Measurements from ENCODE around the gene USP17L28.
"Not testable (repeated sequence)": the region's sequence is repeated elsewhere in the genome, so short reads cannot be mapped to it uniquely, and the experiment has no call there.

USP17L28 gene, protein sequence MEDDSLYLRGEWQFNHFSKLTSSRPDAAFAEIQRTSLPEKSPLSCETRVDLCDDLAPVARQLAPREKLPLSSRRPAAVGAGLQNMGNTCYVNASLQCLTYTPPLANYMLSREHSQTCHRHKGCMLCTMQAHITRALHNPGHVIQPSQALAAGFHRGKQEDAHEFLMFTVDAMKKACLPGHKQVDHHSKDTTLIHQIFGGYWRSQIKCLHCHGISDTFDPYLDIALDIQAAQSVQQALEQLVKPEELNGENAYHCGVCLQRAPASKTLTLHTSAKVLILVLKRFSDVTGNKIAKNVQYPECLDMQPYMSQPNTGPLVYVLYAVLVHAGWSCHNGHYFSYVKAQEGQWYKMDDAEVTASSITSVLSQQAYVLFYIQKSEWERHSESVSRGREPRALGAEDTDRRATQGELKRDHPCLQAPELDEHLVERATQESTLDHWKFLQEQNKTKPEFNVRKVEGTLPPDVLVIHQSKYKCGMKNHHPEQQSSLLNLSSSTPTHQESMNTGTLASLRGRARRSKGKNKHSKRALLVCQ

GRCh38 chr4:9348593-9348992 lies at the start of gene USP17L28:
USP17L28 (plus strand) TSS chr4:9348893; CDS start chr4:9348893, 0 bp downstream.
- not testable (repeated sequence) for DNase-seq

GRCh38 chr4:9324191-9324590 lies 24.5 kb upstream of the USP17L28 start:
- DNase-seq = not testable (repeated sequence)

DNA sequence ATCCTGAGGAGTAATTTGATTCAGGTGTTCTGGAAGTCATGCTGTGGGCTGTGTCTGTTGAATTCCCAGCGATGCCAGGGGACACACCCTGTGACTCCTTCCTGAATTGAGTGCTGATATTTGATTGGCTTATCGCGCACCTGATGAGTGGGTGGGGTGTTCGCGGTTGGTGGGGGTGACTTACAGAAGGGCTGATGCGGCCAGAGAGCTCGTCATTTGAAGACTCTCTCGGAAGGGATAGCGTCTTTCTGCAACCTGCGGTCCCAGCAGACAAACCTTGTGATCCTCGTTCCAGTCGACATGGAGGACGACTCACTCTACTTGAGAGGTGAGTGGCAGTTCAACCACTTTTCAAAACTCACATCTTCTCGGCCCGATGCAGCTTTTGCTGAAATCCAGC lies 23.8 kb upstream of the USP17L28 start, which contains the start of gene USP17L24:
Gene USP17L24, plus strand, starts transcription at position 301 of the 400 bp plus-strand sequence. Its CDS starts 0 bp downstream, at position 301.
- not testable (repeated sequence) for DNase-seq

- not testable (repeated sequence) for DNase-seq
Measured at GRCh38 chr4:9329611-9330010, 19.1 kb upstream of the USP17L28 start, which contains the start of gene USP17L25. USP17L25 (plus strand) TSS chr4:9329911; CDS start chr4:9329911, 0 bp downstream.

GRCh38 chr4:9334358-9334757 lies 14.3 kb upstream of the USP17L28 start, which contains the start of gene USP17L26:
USP17L26 (plus strand) TSS chr4:9334658; CDS start chr4:9334658, 0 bp downstream.
- not testable (repeated sequence) for DNase-seq

DNA sequence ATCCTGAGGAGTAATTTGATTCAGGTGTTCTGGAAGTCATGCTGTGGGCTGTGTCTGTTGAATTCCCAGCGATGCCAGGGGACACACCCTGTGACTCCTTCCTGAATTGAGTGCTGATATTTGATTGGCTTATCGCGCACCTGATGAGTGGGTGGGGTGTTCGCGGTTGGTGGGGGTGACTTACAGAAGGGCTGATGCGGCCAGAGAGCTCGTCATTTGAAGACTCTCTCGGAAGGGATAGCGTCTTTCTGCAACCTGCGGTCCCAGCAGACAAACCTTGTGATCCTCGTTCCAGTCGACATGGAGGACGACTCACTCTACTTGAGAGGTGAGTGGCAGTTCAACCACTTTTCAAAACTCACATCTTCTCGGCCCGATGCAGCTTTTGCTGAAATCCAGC lies 9.6 kb upstream of the USP17L28 start, which contains the start of gene USP17L5:
Gene USP17L5, plus strand, starts transcription at position 301 of the 400 bp plus-strand sequence. Its CDS starts 0 bp downstream, at position 301.
- not testable (repeated sequence) for DNase-seq

- DNase-seq = not testable (repeated sequence)
Measured at GRCh38 chr4:9343848-9344247, 4.8 kb upstream of the USP17L28 start, which contains the start of gene USP17L27. USP17L27 (plus strand) TSS chr4:9344148; CDS start chr4:9344148, 0 bp downstream.

GRCh38 chr4:9350866-9351265 lies 2.2 kb downstream of the USP17L28 start:
- DNase-seq = peak; percentile 33

DNA sequence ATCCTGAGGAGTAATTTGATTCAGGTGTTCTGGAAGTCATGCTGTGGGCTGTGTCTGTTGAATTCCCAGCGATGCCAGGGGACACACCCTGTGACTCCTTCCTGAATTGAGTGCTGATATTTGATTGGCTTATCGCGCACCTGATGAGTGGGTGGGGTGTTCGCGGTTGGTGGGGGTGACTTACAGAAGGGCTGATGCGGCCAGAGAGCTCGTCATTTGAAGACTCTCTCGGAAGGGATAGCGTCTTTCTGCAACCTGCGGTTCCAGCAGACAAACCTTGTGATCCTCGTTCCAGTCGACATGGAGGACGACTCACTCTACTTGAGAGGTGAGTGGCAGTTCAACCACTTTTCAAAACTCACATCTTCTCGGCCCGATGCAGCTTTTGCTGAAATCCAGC lies 4.6 kb downstream of the USP17L28 start, which contains the start of gene USP17L29:
Gene USP17L29, plus strand, starts transcription at position 301 of the 400 bp plus-strand sequence. Its CDS starts 0 bp downstream, at position 301.
- DNase-seq = not testable (repeated sequence)

DNA sequence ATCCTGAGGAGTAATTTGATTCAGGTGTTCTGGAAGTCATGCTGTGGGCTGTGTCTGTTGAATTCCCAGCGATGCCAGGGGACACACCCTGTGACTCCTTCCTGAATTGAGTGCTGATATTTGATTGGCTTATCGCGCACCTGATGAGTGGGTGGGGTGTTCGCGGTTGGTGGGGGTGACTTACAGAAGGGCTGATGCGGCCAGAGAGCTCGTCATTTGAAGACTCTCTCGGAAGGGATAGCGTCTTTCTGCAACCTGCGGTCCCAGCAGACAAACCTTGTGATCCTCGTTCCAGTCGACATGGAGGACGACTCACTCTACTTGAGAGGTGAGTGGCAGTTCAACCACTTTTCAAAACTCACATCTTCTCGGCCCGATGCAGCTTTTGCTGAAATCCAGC lies 14.1 kb downstream of the USP17L28 start, which contains the start of gene USP17L30:
Gene USP17L30, plus strand, starts transcription at position 301 of the 400 bp plus-strand sequence. Its CDS starts 0 bp downstream, at position 301.
- not testable (repeated sequence) for DNase-seq

- DNase-seq = not testable (repeated sequence)
Measured at GRCh38 chr4:9379881-9380280, 31.2 kb downstream of the USP17L28 start.

- DNase-seq = peak; percentile 53
Measured at GRCh38 chr4:9381012-9381534, 32.4 kb downstream of the USP17L28 start.

GRCh38 chr4:9384126-9384525 lies 35.4 kb downstream of the USP17L28 start:
- DNase-seq = no peak

DNA sequence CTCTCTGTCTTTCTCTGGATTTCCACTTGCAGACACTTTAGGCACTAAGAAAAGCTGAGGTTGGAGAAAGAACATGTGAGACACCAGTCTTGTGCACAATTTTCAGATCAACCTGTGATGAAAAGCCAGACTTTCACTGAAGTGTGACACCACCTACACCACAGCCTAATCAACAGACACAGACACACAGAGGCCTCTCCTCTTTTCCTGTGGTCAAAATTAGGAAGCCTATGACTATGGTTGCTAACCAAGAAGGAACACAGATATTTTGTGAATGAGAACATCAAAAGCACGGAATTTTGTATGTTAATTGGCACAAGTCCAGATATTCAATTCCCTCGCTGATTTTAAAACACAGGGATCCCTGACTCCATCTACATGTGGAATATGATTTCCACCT lies 40.3 kb downstream of the USP17L28 start:
- DNase-seq = not testable (repeated sequence)

Measured in CD4-positive, alpha-beta T cell treated with Interleukin-15 for 1 hour (primary cell).